Adrenal gland (tissue), 12 donors: ENCODE results near the gene DNAI7. TPM values are rescaled to one million over a fixed set of nuclear protein-coding genes. Genes with fewer than 3 reads are reported as not detected.

Experiments used
- DNase-seq, 7 donors: peaks; one replicate each; pipeline ENCODE4 v3.0.0-alpha.2; 2019 to 2020
- H3K27ac ChIP-seq, 5 donors: fragments of 200-600 bp; sonication (generic) in 4 of 5; 1 replicate in 3 of 5; 2 replicates in 2 of 5; pipeline versions ENCODE4 v1.5.1 to v1.8.0; 2016 to 2020; ENCODE audit warnings: mild to moderate bottlenecking in 1 of 5
- H3K27me3 ChIP-seq: fragments of 200-600 bp; 2 replicates; pipeline ENCODE4 v1.8.0; 2021
- H3K36me3 ChIP-seq, 2 donors: fragments of 200-600 bp; replicated peaks in 1 of 2; 1 replicate in 1 of 2; 2 replicates in 1 of 2; pipeline versions ENCODE4 v1.5.1 to v1.8.0; 2018 to 2022
- H3K4me1 ChIP-seq, 2 donors: fragments of 200-600 bp; replicated peaks in 1 of 2; 1 replicate in 1 of 2; 2 replicates in 1 of 2; pipeline versions ENCODE4 v1.5.1 to v1.8.0; 2018 to 2021
- H3K4me3 ChIP-seq, 4 donors: fragments of 200-600 bp; sonication (generic) in 3 of 4; one replicate each; pipeline ENCODE4 v1.5.1; 2016 to 2018
- H3K9me3 ChIP-seq, 3 donors: fragments of 200-600 bp; sonication (generic) in 1 of 3; replicated peaks in 1 of 3; 1 replicate in 2 of 3; 2 replicates in 1 of 3; pipeline versions ENCODE4 v1.5.1 to v1.8.0; 2016 to 2021
- CTCF ChIP-seq, 6 experiments: fragments of 450-650 bp in 4 of 6; fragments of 200-600 bp in 2 of 6; sonication (generic) in 1 of 6; IDR thresholded peaks; 1 replicate in 5 of 6; 2 replicates in 1 of 6; pipeline versions ENCODE4 v1.5.1 to v1.8.0; 2016 to 2021; ENCODE audit warnings: antibody characterized with exemption in 6 of 6, mild to moderate bottlenecking in 2 of 6, moderate library complexity in 1 of 6
- POLR2A ChIP-seq, 2 donors: fragments of 450-650 bp; IDR thresholded peaks; one replicate each; pipeline ENCODE4 v1.6.1; 2017; ENCODE audit warnings: antibody characterized with exemption in 2 of 2, mild to moderate bottlenecking in 2 of 2, moderate library complexity in 1 of 2
- WGBS, 4 donors: extraction: QIAGEN DNeasy Blood & Tissue Kit in 2 of 4; methylation state at CpG; one replicate each; pipeline versions ENCODE4 v1.1.5 to v1.1.7; 2013 to 2017; 5-methylcytosine and 5-hydroxymethylcytosine counted together
- intact Hi-C, 2 donors: fragments of 100-400 bp; cut with DNase I; formaldehyde crosslinking; loops; one replicate each; pipeline versions ENCODE4 v1.14.1 to v1.15.0; 2022 to 2023
- polyA plus RNA-seq, 3 donors: library from polyadenylated mRNA; stranded (reverse); fragments of 200-250 nt in 2 of 3; fragments of 350-450 nt in 1 of 3; fragmentation: Illumina TruSeq in 1 of 3; extraction: RNeasy Lipid Tissue Mini Kit (QIAGEN cat#74804) in 1 of 3; gene quantifications; one replicate each; pipeline ENCODE4 v1.2.3, GENCODE V29; 2013 to 2014
- total RNA-seq, 9 donors: library from RNA; depleted of rRNA in 4 of 9; stranded (reverse); fragments of >200 nt in 4 of 9; fragments of 120-200 nt in 1 of 9; fragmentation: NEBNext Ultra II Directional in 1 of 9; extraction: Animal tissue kit (Norgen Biotek cat#: 25700) in 1 of 9; gene quantifications; one replicate each; pipeline versions ENCODE4 v1.1.0 to v1.2.4, GENCODE V29; 2013 to 2023
- donor health status: healthy with polysubstance abuse.
- donor health status: Bipolar disorder and iron deficiency.
- donor health status: DM: yes; HTN: yes; CAD: no.
- donor health status: DM: no; HTN: no; CAD: no.
- donor health status: DM: no; HTN: no; CAD: no.
- donor health status: DM: yes; HTN: yes; CAD: no.

The DNAI7 gene
- total and polyA plus RNA-seq, 12 donors = 0.29 to 2.3 (median 0.86) TPM

GRCh38 chr12:25082628-25083027 is 112.3 kb downstream of the DNAI7 start:
- H3K4me3 ChIP-seq = no peak overlapping the region
- H3K36me3 ChIP-seq = no peaks in the 10 kb centered on the region
- no peak overlapping the region for H3K27ac ChIP-seq
- intact Hi-C loops = no loop called here
- no peaks in the 10 kb centered on the region for H3K9me3 ChIP-seq
- DNase-seq = no peak
- no peak for TF ChIP-seq CTCF (IDR thresholded peaks at IDR 0.05)
- no peak for TF ChIP-seq POLR2A (IDR thresholded peaks at IDR 0.05)
- H3K27me3 ChIP-seq = no peaks in the 10 kb centered on the region
- 73 to 79% (median 75%) methylated on average over 2 of the region's 2 CpGs for WGBS, 4 donors
- no peaks in the 10 kb centered on the region for H3K4me1 ChIP-seq

GRCh38 chr12:25079393-25079792 is 115.6 kb downstream of the DNAI7 start:
- no peaks in the 10 kb centered on the region for H3K9me3 ChIP-seq
- DNase-seq = no peak
- H3K27me3 ChIP-seq = no peaks in the 10 kb centered on the region
- H3K27ac ChIP-seq = no peak overlapping the region
- WGBS, 4 donors = 77 to 82% (median 81%) methylated on average over 5 of the region's 5 CpGs
- TF ChIP-seq POLR2A (IDR thresholded peaks at IDR 0.05) (no peak), CTCF (IDR thresholded peaks at IDR 0.05) (no peak)
- H3K36me3 ChIP-seq = no peaks in the 10 kb centered on the region
- H3K4me1 ChIP-seq = no peaks in the 10 kb centered on the region
- intact Hi-C loops = no loop called here
- H3K4me3 ChIP-seq = no peak overlapping the region

GRCh38 chr12:25074954-25075353 is 120.0 kb downstream of the DNAI7 start:
- 37 to 60% (median 47%) methylated on average over 2 of the region's 2 CpGs for WGBS, 4 donors
- Histone ChIP-seq H3K27ac (no peak overlapping the region), H3K27me3 (no peaks in the 10 kb centered on the region), H3K4me1 (peaks cover 0 to 9% of the 10 kb centered on the region in 2 donors), H3K36me3 (no peaks in the 10 kb centered on the region), H3K9me3 (no peaks in the 10 kb centered on the region), H3K4me3 (no peak overlapping the region)
- no peak for DNase-seq
- intact Hi-C loops = no loop called here
- TF ChIP-seq POLR2A (IDR thresholded peaks at IDR 0.05) (no peak), CTCF (IDR thresholded peaks at IDR 0.05) (no peak)

- intact Hi-C loops = no loop called here
- WGBS, 4 donors = 63 to 80% (median 64%) methylated on average over 3 of the region's 3 CpGs
- H3K4me1 ChIP-seq = peaks cover 0 to 9% of the 10 kb centered on the region in 2 donors
- H3K27ac ChIP-seq = no peak overlapping the region
- TF ChIP-seq POLR2A (IDR thresholded peaks at IDR 0.05) (no peak), CTCF (IDR thresholded peaks at IDR 0.05) (no peak)
- no peaks in the 10 kb centered on the region for H3K36me3 ChIP-seq
- no peak overlapping the region for H3K4me3 ChIP-seq
- no peaks in the 10 kb centered on the region for H3K27me3 ChIP-seq
- no peak for DNase-seq
- H3K9me3 ChIP-seq = no peaks in the 10 kb centered on the region
These were observed 120.8 kb downstream of the DNAI7 start for GRCh38 chr12:25074113-25074512.
